ENCODE results near the gene IPO4. TPM values are rescaled to one million over a fixed set of nuclear protein-coding genes. Genes with fewer than 3 reads are reported as not detected.

The IPO4 gene
- total and polyA plus RNA-seq, 2 of the 13 experiments (the other 11 are each of a cell fraction or from before 2014, with no cell fraction given), result 39.0 to 179 TPM

GRCh38 chr14:24213866-24214662 lies 25.4 kb upstream of the IPO4 start (continued):
- TF ChIP-seq SAFB2 (CRISPR knock-in tag; IDR thresholded peaks at IDR 0.05; ENCODE audit: borderline replicate concordance, low read depth) (no peak), TBP (CRISPR knock-in tag; IDR thresholded peaks at IDR 0.05) (no peak), ZNF703 (CRISPR knock-in tag; IDR thresholded peaks at IDR 0.05; ENCODE audit: borderline replicate concordance) (no peak), ZNF660 (CRISPR knock-in tag; IDR thresholded peaks at IDR 0.05; ENCODE audit: borderline replicate concordance, low read depth) (no peak), E2F2 (CRISPR knock-in tag; IDR thresholded peaks at IDR 0.05; ENCODE audit: borderline replicate concordance) (no peak), TFAP4 (IDR thresholded peaks at IDR 0.05; ENCODE audit: borderline replicate concordance, low read depth) (no peak), ZBTB3 (CRISPR knock-in tag; IDR thresholded peaks at IDR 0.05; ENCODE audit: borderline replicate concordance, low read depth) (no peak), HIVEP1 (CRISPR knock-in tag; IDR thresholded peaks at IDR 0.05) (no peak), ZNF746 (CRISPR knock-in tag; IDR thresholded peaks at IDR 0.05) (no peak), ZNF235 (CRISPR knock-in tag; IDR thresholded peaks at IDR 0.05; ENCODE audit: borderline replicate concordance) (no peak), NONO (IDR thresholded peaks at IDR 0.05) (no peak), NONO (CRISPR knock-in tag; conservative IDR thresholded peaks at IDR 0.05) (no peak), ZBED4 (CRISPR knock-in tag; IDR thresholded peaks at IDR 0.05; ENCODE audit: borderline replicate concordance) (no peak), FLYWCH1 (CRISPR knock-in tag; IDR thresholded peaks at IDR 0.05) (no peak), GTF3A (CRISPR knock-in tag; conservative IDR thresholded peaks at IDR 0.05) (no peak), MAFK (conservative IDR thresholded peaks at IDR 0.05 in 1 of 2, IDR thresholded peaks at IDR 0.05 in 1 of 2; ENCODE audit: low read length in 2 of 2) (peak in 1 of 2 experiments; percentile 47; a peak in 1 of 4 replicates), ATF3 (CRISPR knock-in tag; IDR thresholded peaks at IDR 0.05) (no peak), ZIK1 (CRISPR knock-in tag; IDR thresholded peaks at IDR 0.05; ENCODE audit: borderline replicate concordance, low read depth) (no peak), ELF4 (CRISPR knock-in tag; IDR thresholded peaks at IDR 0.05; ENCODE audit: borderline replicate concordance) (no peak), ZNF747 (CRISPR knock-in tag; IDR thresholded peaks at IDR 0.05; ENCODE audit: borderline replicate concordance) (peak; percentile 70), POLR2A (IDR thresholded peaks at IDR 0.05; ENCODE audit: insufficient read depth in 1 of 2, low read depth in 2 of 2, low read length in 2 of 2) (no peak), ZNF205 (CRISPR knock-in tag; IDR thresholded peaks at IDR 0.05) (no peak), ZNF629 (CRISPR knock-in tag; conservative IDR thresholded peaks at IDR 0.05) (0 out of 2 replicates have a peak, but pooled peaks have one; percentile 0), ATAD3A (CRISPR knock-in tag; IDR thresholded peaks at IDR 0.05) (no peak)

Measured in HepG2 (cell line).